HEK293 (cell line): Measurements from ENCODE around the gene YIPF1.

Source experiments
- BCL11A ChIP-seq: fragments of 450-650 bp; formaldehyde crosslinking; IDR thresholded peaks from 2 replicates; pipeline ENCODE4 v1.5.1; 2016; ENCODE audit warnings: low read depth, missing biosample characterization, missing genetic modification characterization
- YY1 ChIP-seq: fragments of 450-650 bp; formaldehyde crosslinking; IDR thresholded peaks from 2 replicates; pipeline ENCODE4 v1.5.1; 2018; ENCODE audit warnings: missing biosample characterization, missing genetic modification characterization
- ZBTB11 ChIP-seq: fragments of 450-650 bp; formaldehyde crosslinking; conservative IDR thresholded peaks from 2 replicates; pipeline ENCODE4 v1.5.1; 2016; ENCODE audit warnings: low read depth, missing biosample characterization, missing genetic modification characterization
- ZBTB17 ChIP-seq: fragments of 450-650 bp; formaldehyde crosslinking; IDR thresholded peaks from 2 replicates; pipeline ENCODE4 v1.5.1; 2016; ENCODE audit warnings: missing biosample characterization, missing genetic modification characterization
- ZBTB21 ChIP-seq: fragments of 450-650 bp; formaldehyde crosslinking; IDR thresholded peaks from 2 replicates; pipeline ENCODE4 v1.5.1; 2017; ENCODE audit warnings: missing biosample characterization, missing genetic modification characterization
- ZNF221 ChIP-seq: fragments of 450-650 bp; formaldehyde crosslinking; IDR thresholded peaks from 2 replicates; pipeline ENCODE4 v1.5.1; 2017; ENCODE audit warnings: missing biosample characterization, missing genetic modification characterization, borderline replicate concordance
- ZNF274 ChIP-seq, 2 experiments: fragments of 200-500 bp in 1 of 2; fragments of 450-650 bp in 1 of 2; sonication (Bioruptor generic) in 1 of 2; formaldehyde crosslinking in 1 of 2; IDR thresholded peaks; 2 replicates each; pipeline versions ENCODE4 v1.5.1 to v1.6.1; 2014 to 2016; ENCODE audit warnings: borderline replicate concordance in 1 of 2, inconsistent platforms in 1 of 2, low read length in 1 of 2, missing biosample characterization in 1 of 2, missing genetic modification characterization in 1 of 2
- ZNF311 ChIP-seq: fragments of 450-650 bp; formaldehyde crosslinking; IDR thresholded peaks from 2 replicates; pipeline ENCODE4 v1.5.1; 2017; ENCODE audit warnings: missing biosample characterization, missing genetic modification characterization, borderline replicate concordance
- ZNF580 ChIP-seq: fragments of 450-650 bp; formaldehyde crosslinking; IDR thresholded peaks from 2 replicates; pipeline ENCODE4 v1.5.1; 2016; ENCODE audit warnings: missing biosample characterization, missing genetic modification characterization
- ZNF596 ChIP-seq: fragments of 450-650 bp; IDR thresholded peaks from 2 replicates; pipeline ENCODE4 v1.5.0; 2018; ENCODE audit warnings: missing biosample characterization, mild to moderate bottlenecking, missing genetic modification characterization, moderate library complexity
- ZNF707 ChIP-seq: fragments of 450-650 bp; formaldehyde crosslinking; IDR thresholded peaks from 2 replicates; pipeline ENCODE4 v1.5.1; 2016; ENCODE audit warnings: missing biosample characterization, missing genetic modification characterization
- ZNF791 ChIP-seq: fragments of 450-650 bp; formaldehyde crosslinking; IDR thresholded peaks from 2 replicates; pipeline ENCODE4 v1.5.1; 2016; ENCODE audit warnings: missing biosample characterization, missing genetic modification characterization
- TF ChIP-seq, protein P1 (sequence below): fragments of 450-650 bp; formaldehyde crosslinking; IDR thresholded peaks from 2 replicates; pipeline ENCODE4 v1.5.1; 2016; ENCODE audit warnings: missing biosample characterization, missing genetic modification characterization
- TF ChIP-seq, protein P2 (sequence below): fragments of 450-650 bp; formaldehyde crosslinking; IDR thresholded peaks from 2 replicates; pipeline ENCODE4 v1.5.1; 2016; ENCODE audit warnings: missing biosample characterization, missing genetic modification characterization

DNA sequence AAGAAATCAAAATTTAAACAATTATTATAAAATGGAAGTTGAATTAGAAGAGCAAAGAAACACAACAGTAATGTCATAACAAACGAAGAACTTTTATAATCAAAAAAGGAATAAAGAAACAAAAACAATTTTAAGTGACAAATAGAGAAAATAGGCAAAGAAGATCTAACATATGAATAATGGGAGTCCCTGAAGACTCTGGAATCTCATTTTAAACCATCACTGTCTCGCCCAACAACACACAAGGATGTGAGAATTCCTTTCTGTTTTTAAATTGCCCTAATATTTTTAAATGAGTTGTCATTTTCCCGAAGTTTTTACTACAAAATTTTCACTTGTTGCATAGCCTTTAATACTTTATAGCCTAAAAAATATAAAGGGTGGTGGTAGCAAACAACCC, 47.2 kb downstream of the YIPF1 start:
- TF ChIP-seq, protein P1, sequence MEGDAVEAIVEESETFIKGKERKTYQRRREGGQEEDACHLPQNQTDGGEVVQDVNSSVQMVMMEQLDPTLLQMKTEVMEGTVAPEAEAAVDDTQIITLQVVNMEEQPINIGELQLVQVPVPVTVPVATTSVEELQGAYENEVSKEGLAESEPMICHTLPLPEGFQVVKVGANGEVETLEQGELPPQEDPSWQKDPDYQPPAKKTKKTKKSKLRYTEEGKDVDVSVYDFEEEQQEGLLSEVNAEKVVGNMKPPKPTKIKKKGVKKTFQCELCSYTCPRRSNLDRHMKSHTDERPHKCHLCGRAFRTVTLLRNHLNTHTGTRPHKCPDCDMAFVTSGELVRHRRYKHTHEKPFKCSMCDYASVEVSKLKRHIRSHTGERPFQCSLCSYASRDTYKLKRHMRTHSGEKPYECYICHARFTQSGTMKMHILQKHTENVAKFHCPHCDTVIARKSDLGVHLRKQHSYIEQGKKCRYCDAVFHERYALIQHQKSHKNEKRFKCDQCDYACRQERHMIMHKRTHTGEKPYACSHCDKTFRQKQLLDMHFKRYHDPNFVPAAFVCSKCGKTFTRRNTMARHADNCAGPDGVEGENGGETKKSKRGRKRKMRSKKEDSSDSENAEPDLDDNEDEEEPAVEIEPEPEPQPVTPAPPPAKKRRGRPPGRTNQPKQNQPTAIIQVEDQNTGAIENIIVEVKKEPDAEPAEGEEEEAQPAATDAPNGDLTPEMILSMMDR = no peak
- TF ChIP-seq ZNF311 (tag by site-specific recombination) = no peak
- TF ChIP-seq ZNF274 (IDR thresholded peaks at IDR 0.05; ENCODE audit: low read length) = no peak
- TF ChIP-seq ZNF274 (tag by site-specific recombination; IDR thresholded peaks at IDR 0.05; ENCODE audit: borderline replicate concordance) = no peak
- no peak for TF ChIP-seq ZBTB17
- no peak for TF ChIP-seq ZNF707 (tag by site-specific recombination)
- no peak for TF ChIP-seq ZNF580
- TF ChIP-seq ZNF596 = no peak
- TF ChIP-seq ZBTB11 = no peak
- no peak for TF ChIP-seq ZBTB21 (tag by site-specific recombination)
- no peak for TF ChIP-seq ZNF221 (tag by site-specific recombination)
- TF ChIP-seq BCL11A (tag by site-specific recombination) = no peak
- TF ChIP-seq, protein P2, sequence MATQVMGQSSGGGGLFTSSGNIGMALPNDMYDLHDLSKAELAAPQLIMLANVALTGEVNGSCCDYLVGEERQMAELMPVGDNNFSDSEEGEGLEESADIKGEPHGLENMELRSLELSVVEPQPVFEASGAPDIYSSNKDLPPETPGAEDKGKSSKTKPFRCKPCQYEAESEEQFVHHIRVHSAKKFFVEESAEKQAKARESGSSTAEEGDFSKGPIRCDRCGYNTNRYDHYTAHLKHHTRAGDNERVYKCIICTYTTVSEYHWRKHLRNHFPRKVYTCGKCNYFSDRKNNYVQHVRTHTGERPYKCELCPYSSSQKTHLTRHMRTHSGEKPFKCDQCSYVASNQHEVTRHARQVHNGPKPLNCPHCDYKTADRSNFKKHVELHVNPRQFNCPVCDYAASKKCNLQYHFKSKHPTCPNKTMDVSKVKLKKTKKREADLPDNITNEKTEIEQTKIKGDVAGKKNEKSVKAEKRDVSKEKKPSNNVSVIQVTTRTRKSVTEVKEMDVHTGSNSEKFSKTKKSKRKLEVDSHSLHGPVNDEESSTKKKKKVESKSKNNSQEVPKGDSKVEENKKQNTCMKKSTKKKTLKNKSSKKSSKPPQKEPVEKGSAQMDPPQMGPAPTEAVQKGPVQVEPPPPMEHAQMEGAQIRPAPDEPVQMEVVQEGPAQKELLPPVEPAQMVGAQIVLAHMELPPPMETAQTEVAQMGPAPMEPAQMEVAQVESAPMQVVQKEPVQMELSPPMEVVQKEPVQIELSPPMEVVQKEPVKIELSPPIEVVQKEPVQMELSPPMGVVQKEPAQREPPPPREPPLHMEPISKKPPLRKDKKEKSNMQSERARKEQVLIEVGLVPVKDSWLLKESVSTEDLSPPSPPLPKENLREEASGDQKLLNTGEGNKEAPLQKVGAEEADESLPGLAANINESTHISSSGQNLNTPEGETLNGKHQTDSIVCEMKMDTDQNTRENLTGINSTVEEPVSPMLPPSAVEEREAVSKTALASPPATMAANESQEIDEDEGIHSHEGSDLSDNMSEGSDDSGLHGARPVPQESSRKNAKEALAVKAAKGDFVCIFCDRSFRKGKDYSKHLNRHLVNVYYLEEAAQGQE (tag by site-specific recombination) = no peak
- no peak for TF ChIP-seq ZNF791 (tag by site-specific recombination)
- no peak for TF ChIP-seq YY1 (tag by site-specific recombination)
